Spleen (tissue), 7 donors: ENCODE measurements around the gene TENM3.

Source experiments
- POLR2AphosphoS5 ChIP-seq, 3 donors: sonication (generic); formaldehyde crosslinking; IDR thresholded peaks; one replicate each; pipeline ENCODE4 v1.5.1; 2017; ENCODE audit warnings: antibody characterized with exemption in 3 of 3
- TF ChIP-seq, protein P1 (sequence below), 11 experiments: fragments of 200-600 bp in 7 of 11; fragments of 450-650 bp in 4 of 11; sonication (generic) in 4 of 11; IDR thresholded peaks in 8 of 11; conservative IDR thresholded peaks in 3 of 11; 1 replicate in 7 of 11; 2 replicates in 4 of 11; pipeline versions ENCODE4 v1.4.0 to v1.8.0; 2016 to 2021; ENCODE audit warnings: antibody characterized with exemption in 11 of 11, inconsistent platforms in 4 of 11, mild to moderate bottlenecking in 1 of 11
- donor health status: DM: no; HTN: no; CAD: no; lungs with moderate emphysema.
- donor health status: DM: no; HTN: no; CAD: no.
- donor health status: DM: no; HTN: no; CAD: no.

DNA sequence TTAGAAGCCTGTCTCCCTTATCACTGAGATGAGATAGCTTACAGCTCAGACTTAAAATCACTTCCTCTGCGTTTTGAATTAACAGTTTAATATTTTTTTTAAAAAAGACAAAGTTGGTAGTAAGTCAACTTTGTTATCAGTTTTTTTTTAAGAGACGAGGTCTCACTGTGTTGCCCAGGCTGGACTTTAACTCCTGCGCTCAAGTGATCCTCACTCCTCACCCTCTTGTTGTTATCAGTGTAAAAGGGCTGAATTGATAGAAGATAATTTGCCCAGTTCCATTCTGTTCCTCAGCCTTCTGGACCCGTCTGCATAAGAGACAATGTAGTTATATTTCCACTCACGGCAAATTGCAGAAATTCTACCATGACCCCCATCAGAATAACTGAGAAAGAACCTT lies 428.5 kb downstream of the TENM3 start:
- TF ChIP-seq, protein P1, sequence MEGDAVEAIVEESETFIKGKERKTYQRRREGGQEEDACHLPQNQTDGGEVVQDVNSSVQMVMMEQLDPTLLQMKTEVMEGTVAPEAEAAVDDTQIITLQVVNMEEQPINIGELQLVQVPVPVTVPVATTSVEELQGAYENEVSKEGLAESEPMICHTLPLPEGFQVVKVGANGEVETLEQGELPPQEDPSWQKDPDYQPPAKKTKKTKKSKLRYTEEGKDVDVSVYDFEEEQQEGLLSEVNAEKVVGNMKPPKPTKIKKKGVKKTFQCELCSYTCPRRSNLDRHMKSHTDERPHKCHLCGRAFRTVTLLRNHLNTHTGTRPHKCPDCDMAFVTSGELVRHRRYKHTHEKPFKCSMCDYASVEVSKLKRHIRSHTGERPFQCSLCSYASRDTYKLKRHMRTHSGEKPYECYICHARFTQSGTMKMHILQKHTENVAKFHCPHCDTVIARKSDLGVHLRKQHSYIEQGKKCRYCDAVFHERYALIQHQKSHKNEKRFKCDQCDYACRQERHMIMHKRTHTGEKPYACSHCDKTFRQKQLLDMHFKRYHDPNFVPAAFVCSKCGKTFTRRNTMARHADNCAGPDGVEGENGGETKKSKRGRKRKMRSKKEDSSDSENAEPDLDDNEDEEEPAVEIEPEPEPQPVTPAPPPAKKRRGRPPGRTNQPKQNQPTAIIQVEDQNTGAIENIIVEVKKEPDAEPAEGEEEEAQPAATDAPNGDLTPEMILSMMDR (IDR thresholded peaks at IDR 0.05 in 8 of 11, conservative IDR thresholded peaks at IDR 0.05 in 3 of 11): no peak
- no peak for TF ChIP-seq POLR2AphosphoS5 (IDR thresholded peaks at IDR 0.05)
